Panc1 (cell line): ENCODE data around the gene IFNE. TPM values are rescaled to one million over a fixed set of nuclear protein-coding genes. Genes with fewer than 3 reads are reported as not detected.
A peak's percentile ranks its signal among the peaks of the same experiment; 100 is the strongest.

Experiments used
- ATAC-seq: fragments of 200-7000 bp; cut with Tn5 transposase; 2 replicates; pipeline ENCODE4 v1.9.1; 2020; ENCODE audit warnings: mild to moderate bottlenecking, moderate library complexity
- BruUV-seq: library from RNA; stranded (reverse); fragments of 400-500 nt; replicated peaks from 2 replicates; lab custom pipeline; 2021; lab: Mats Ljungman, UMichigan
- CTCF ChIA-PET: fragments of 300-600 bp; sonication (Branson Sonifier 250); formaldehyde crosslinking; loops from one replicate; lab custom pipeline; 2022; ENCODE audit warnings: antibody characterized with exemption; lab: Charles Lee
- POLR2A ChIA-PET: fragments of 300-600 bp; sonication (Branson Sonifier 250); formaldehyde crosslinking; loops from one replicate; lab custom pipeline; 2022; ENCODE audit warnings: antibody characterized with exemption; lab: Charles Lee
- DNase-seq: peaks from one replicate; pipeline ENCODE4 v3.0.0-alpha.2; 2010; ENCODE audit warnings: low read depth, low spot score
- H3K27ac ChIP-seq: 2 replicates; pipeline ENCODE4 v1.5.1; 2011; ENCODE audit warnings: mild to moderate bottlenecking, low read length, inconsistent platforms
- H3K27me3 ChIP-seq: fragments of 200-500 bp; sonication (Bioruptor generic); 2 replicates; pipeline ENCODE4 v1.6.0; 2014; ENCODE audit warnings: low read length, inconsistent platforms; ENCODE audit not compliant: control insufficient read depth, insufficient read depth
- H3K36me3 ChIP-seq: fragments of 200-500 bp; sonication (Bioruptor generic); 2 replicates; pipeline ENCODE4 v1.5.1; 2014; ENCODE audit warnings: inconsistent platforms, mild to moderate bottlenecking, low read length, moderate library complexity; ENCODE audit not compliant: control insufficient read depth, insufficient read depth
- H3K4me1 ChIP-seq: 2 replicates; pipeline ENCODE4 v1.5.1; 2011; ENCODE audit warnings: inconsistent platforms, mild to moderate bottlenecking, low read length, moderate library complexity; ENCODE audit not compliant: control insufficient read depth, insufficient read depth
- H3K4me3 ChIP-seq, 2 experiments: 2 replicates each; pipeline ENCODE4 v1.5.1; 2011 to 2012; ENCODE audit warnings: low read depth in 2 of 2, low read length in 2 of 2, mild to moderate bottlenecking in 2 of 2, inconsistent platforms in 1 of 2, moderate library complexity in 1 of 2
- H3K9me3 ChIP-seq: fragments of 200-500 bp; sonication (Bioruptor generic); 2 replicates; pipeline ENCODE4 v1.5.1; 2014; ENCODE audit warnings: low read depth, mild to moderate bottlenecking, inconsistent platforms, low read length, moderate library complexity; ENCODE audit not compliant: control insufficient read depth, insufficient read depth
- CTCF ChIP-seq: fragments of 450-650 bp; IDR thresholded peaks from 2 replicates; pipeline ENCODE4 v1.5.1; 2017; ENCODE audit warnings: mild to moderate bottlenecking
- POLR2AphosphoS5 ChIP-seq: IDR thresholded peaks from 2 replicates; pipeline ENCODE4 v1.6.1; 2012; ENCODE audit warnings: mild to moderate bottlenecking, low read depth, low read length, moderate library complexity
- REST ChIP-seq, 2 experiments: IDR thresholded peaks; 2 replicates each; pipeline ENCODE4 v1.6.1; 2011 to 2012; ENCODE audit warnings: low read depth in 2 of 2, control low read depth in 1 of 2, low read length in 1 of 2, mild to moderate bottlenecking in 1 of 2, moderate library complexity in 1 of 2; ENCODE audit not compliant: insufficient read depth in 1 of 2
- SIN3A ChIP-seq: IDR thresholded peaks from 2 replicates; pipeline ENCODE4 v1.6.1; 2012; ENCODE audit warnings: low read depth, mild to moderate bottlenecking, low read length, moderate library complexity, borderline replicate concordance; ENCODE audit not compliant: insufficient read depth
- TCF7L2 ChIP-seq: IDR thresholded peaks from 2 replicates; pipeline ENCODE4 v1.6.1; 2011; ENCODE audit warnings: mild to moderate bottlenecking, low read depth, low read length, inconsistent platforms
- in situ Hi-C: cut with HindIII; loops from 2 replicates; pipeline ENCODE4 v1.10.0; 2016; ENCODE audit warnings: low sequenced_read_pairs, low pct_unique_long_range_greater_than_20kb
- intact Hi-C: fragments of 100-400 bp; cut with micrococcal nuclease; formaldehyde crosslinking; loops from one replicate; pipeline ENCODE4 v1.10.0; 2022; ENCODE audit not compliant: unreplicated experiment
- total RNA-seq: library from RNA; stranded (reverse); gene quantifications from one replicate; pipeline ENCODE4 v1.2.1, GENCODE V29; 2021; ENCODE audit not compliant: unreplicated experiment

Gene IFNE
- total RNA-seq, 1 experiment from 2014 or later, result 0.44 TPM

DNA sequence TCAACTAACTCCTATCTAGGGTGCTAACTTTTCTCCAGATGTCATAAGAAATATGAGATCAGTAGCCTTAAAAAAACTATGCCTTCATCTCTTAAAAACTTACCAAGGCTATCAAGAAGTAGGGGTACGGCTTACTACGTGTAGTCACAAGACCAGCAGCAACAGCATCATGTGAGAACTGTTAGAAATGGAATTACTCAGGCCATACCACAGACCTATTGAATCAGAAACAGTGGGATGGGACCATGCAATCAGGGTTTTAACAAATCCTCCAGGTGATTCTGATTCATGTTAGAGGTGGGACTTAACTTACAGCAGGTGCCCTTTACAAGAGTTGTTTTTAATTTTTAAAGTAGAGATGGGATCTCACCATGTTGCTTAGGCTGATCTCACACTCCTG is 4.6 kb downstream of the IFNE start:
- intact Hi-C loops, result no loop called here
- Histone ChIP-seq H3K4me3 (no peak overlapping the region), H3K4me1 (no peaks in the 10 kb centered on the region), H3K27me3 (no peaks in the 10 kb centered on the region), H3K36me3 (no peaks in the 10 kb centered on the region; the same call in 1 of the 2 replicates), H3K27ac (no peak overlapping the region), H3K9me3 (no peaks in the 10 kb centered on the region)
- in situ Hi-C loops, result no loop called here
- ChIA-PET POLR2A (no interaction called here), CTCF (no interaction called here)
- no peak for TF ChIP-seq POLR2AphosphoS5
- TF ChIP-seq TCF7L2, result no peak
- TF ChIP-seq CTCF, result no peak
- TF ChIP-seq SIN3A, result no peak
- TF ChIP-seq REST (IDR thresholded peaks at IDR 0.05; ENCODE audit: insufficient read depth in 1 of 2, low read depth in 2 of 2, low read length in 1 of 2), result no peak
- no TSS peak for BruUV-seq
- ATAC-seq (no peak), DNase-seq (no peak)

- ChIA-PET CTCF (no interaction called here), POLR2A (no interaction called here)
- BruUV-seq, result no TSS peak
- no peaks in the 10 kb centered on the region for H3K4me1 ChIP-seq
- TF ChIP-seq REST (IDR thresholded peaks at IDR 0.05; ENCODE audit: insufficient read depth in 1 of 2, low read depth in 2 of 2, low read length in 1 of 2) (no peak), TCF7L2 (no peak), SIN3A (no peak), CTCF (peak; percentile 10; the same call in 1 of the 2 replicates), POLR2AphosphoS5 (no peak)
- H3K4me3 ChIP-seq, result no peak overlapping the region
- no peaks in the 10 kb centered on the region for H3K9me3 ChIP-seq
- intact Hi-C loops, result no loop called here
- no peak overlapping the region for H3K27ac ChIP-seq
- H3K36me3 ChIP-seq, result no peaks in the 10 kb centered on the region
- no peak for DNase-seq
- H3K27me3 ChIP-seq, result no peaks in the 10 kb centered on the region
- in situ Hi-C loops, result no loop called here
- no peak for ATAC-seq
Measured at GRCh38 chr9:21473236-21473635, 8.9 kb downstream of the IFNE start.
